HS-5 (cell line): ENCODE results near the gene ZNF275.
"Not testable (repeated sequence)": the region's sequence is repeated elsewhere in the genome, so short reads cannot be mapped to it uniquely, and the experiment has no call there.

Experiments used
- DNase-seq: peaks from one replicate; pipeline ENCODE4 v3.0.0-alpha.2; 2012; ENCODE audit warnings: low read depth

Gene ZNF275

DNA sequence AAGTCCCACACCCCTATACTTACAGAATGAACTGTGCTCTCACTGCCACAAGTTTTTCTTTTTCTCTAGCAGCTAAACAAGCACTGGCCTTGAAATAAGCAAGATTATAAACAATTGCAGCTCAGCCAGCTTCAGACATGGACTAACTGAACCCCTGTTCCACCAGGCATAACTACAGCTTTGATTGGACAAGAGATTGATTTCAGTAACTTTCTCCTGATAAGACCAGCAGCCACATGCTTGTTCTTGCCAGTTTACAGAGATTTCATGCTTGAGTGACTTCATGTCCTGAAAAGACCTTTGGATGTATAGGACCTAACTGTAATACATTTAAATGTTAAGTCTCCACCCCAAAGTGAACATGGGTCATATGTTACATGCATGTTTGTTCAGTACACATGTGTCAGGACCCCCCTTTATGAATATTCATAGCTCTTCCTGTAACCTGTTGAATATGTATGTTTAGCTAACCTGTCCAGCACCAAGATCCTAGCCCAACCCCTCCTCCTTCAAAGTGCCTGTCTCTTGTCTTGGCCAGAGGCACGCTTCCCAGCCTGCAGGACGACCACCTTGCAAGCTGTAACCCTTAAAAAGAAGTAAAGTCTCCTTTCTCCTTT is 27.9 kb downstream of the ZNF275 start:
- no peak for DNase-seq

DNA sequence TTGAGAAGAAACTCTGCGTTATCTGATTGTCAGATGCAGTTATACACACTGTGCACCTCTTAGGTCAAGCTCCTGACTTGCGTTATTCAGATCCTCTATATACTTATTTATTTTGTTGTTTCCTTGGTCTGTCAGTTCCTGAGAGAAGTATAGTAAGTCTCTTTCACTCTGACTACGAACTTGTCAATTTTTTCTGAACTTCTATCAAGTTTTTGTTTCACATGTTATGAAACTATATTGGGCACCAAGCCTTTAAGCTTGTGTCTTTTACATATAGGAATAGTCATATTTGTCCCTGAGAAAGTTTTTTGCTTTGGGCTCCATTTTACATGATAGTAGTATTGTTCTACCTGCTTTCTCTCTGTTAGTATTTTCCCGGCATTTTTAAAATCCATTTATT is 31.7 kb downstream of the ZNF275 start:
- no peak for DNase-seq

DNA sequence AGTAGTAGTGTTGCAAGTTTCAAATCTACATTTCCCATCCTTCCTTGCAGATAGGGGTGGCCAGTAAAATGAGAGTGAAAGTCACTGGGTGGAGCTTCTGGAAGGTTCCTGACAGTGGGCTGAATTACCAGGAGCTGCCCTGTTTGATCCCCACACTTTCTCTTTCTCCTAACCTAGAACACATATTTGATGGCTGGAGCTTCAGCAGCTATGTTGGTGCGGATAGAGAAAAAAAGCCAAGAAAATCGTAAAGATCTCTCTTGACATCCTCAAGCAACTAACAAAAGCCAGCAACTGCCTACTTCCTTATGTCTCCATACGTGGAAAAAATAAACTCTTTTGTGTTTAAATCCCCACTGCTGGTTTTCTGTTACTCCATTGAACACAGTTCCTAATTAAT is 32.2 kb downstream of the ZNF275 start:
- DNase-seq = no peak

DNA sequence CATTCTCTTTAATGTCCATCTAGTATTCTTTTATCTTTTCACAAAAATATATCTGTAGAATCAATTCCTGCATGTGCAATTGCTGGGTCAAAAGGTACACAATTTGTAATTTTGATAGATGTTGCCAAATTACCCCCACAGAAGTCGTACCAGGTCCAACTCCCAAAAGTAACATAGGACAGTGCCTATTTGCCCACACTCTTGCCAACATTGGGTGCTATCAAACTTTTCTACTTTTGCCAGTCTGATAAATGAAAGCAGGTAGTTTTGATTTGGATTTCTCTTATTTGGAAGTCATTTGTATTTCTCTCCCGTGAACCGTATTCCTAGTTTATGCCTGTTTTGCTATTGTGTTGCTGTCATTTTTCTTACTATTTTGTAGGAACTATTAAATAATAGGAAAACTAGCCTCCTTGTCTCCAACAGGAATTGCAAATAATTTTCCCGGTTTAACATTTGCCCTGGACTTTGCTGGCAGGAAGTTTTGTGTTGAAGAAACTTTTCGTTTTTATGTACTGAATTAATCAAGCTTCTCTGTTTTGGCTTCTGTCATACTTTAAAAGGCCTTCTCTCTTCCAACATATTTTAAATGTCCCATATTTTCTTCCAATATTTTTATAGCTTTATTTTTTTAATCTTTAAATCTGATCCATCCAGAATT is 33.1 kb downstream of the ZNF275 start:
- no peak for DNase-seq

DNA sequence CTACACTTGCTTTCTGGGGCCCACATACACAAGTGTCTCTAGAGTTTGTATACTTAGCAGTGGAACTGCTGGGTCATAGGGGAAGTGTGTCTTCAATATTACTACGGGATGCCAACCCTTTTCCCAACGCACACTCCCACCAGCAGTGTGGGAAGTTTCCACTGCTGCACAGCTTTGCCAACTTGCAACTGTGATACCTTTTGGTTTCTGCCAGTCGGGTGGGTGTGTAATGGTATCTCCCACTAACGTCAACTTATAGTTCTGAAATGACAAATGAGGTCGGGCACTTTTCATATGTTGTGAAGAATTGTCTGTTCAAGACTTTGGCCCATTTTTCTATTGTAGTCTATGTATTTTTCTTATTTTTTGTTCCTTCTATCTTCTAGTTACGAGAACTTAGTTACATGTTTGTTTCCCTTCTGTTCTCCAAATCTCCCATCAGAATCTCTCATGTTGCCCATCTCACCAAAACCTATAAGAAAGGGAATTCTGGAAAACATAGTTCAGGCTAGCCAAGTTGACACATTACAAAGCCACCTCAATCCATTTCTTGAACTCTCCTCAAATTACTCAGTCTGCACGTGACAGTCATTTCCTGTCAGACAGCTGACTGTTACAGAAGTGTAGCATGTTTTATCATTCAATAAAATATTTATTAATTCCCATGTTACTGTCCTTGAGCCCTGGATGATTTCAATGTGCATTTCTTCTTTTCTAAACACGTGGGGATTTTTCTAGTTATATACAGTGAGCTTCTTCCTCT is 36.5 kb downstream of the ZNF275 start:
- DNase-seq = no peak

DNA sequence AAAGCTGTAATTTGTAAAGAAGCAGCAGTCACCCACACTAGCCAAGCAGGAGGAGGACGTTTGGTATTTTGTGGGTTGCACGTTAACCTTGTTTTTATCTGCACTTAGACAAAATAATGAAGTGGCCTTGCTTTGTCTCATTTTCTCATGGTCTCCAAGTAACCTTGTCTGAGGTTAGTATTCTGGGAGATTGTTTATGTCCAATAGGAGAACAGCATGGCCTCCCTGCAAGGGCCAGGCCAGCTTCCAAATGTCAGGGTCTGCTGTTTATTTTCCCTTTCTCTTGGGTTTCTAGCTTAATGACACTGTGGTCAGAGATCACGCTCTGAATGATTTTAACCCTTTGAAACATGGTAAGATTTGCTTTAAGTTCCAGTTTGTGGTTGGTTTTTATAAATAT is 37.3 kb downstream of the ZNF275 start:
- no peak for DNase-seq

DNA sequence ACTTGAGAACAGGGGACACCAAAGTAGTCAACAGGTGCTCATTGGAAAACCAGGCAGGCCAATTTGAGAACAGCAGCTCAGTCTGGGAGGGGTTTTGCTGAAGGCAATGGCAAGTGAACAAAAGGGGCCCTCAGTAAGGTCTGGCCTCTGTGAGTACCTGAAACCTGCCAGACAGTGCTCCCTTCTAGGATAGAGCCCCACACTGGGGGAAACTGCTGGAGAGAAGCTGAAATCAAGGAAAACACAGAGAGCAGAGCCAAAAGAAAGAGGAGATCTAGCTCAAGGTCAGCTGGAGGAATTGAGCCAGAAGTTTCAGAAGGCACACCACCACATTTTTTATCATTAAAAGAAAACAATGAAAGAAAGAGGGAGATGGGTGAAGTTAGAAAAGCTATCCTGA is 39.0 kb downstream of the ZNF275 start:
- DNase-seq = no peak

DNA sequence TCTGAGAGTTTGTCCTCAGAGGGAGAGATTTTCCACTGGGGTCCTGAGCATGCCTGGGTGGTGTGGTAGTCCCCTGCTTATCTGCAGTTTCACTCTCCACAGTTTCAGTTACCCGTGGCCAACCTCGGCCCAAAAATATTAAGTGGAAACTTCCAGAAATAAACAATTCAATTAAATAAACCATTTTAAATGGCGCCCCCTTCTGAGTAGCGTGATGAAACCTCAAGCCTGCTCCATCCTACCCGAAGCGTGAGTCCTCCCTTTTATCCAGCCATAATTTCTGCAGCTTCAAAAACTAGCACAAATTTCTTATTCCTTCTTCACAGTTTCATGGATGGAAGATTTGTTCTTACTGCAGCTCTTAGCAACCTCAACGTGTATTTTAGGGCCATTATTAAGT is 40.5 kb downstream of the ZNF275 start:
- DNase-seq = no peak

DNA sequence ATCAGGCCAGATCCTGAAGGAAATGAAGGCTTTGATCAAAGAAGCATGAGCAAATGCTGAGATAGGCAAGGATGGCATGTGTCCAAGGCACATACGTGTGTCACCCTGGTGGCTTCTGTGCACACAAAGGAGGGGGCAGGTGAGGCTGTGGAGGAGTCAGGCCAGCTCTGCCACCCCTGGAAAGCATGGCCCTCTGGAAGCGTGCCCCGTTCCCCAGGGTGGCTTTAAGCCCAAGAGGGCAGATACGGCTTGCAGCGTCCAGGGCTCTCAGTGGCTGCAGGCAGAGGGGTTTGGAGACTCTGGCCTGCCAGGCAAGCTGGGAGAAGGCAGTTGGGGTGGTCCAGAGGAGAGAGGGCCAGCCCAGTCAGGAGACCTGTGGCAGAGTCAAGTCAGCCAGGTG is 41.6 kb downstream of the ZNF275 start:
- no peak for DNase-seq

DNA sequence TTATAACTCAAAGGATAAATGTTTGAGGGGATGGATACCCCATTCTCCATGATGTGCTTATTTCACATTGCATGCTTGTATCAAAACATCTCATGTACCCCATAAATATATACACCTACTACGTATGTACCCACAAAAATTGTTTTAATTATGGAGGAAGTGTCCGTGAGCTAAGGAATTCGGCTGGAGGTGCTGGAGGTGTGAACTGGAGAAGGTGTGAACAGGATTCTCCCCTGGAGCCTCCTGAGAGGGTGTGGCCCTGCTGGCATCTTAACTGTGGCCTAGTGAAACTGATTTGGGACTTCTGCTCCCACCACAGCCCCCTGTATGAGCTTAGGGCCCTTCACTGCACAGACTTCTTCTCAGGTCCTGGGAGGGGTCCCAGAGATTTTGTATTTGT is 43.8 kb downstream of the ZNF275 start:
- no peak for DNase-seq

DNA sequence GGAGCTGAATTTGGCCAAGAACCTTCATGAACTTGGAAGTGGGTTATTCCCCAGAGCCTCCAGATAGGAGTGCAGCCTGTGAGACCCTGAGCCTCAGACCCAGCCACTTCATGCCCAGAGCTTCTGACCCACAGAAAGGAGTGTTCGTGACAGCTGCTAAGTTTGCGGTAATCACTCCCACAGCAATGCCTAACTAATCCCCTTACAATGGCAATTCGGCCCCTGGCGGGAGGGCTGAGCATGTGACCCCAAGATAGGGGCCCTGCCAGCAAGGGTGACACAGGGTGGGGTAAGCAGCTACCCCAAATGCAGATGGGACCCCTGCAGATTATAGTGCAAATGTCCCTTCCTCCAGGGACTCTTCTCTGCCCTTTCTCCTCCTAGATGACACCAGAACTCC is 44.7 kb downstream of the ZNF275 start:
- no peak for DNase-seq

DNA sequence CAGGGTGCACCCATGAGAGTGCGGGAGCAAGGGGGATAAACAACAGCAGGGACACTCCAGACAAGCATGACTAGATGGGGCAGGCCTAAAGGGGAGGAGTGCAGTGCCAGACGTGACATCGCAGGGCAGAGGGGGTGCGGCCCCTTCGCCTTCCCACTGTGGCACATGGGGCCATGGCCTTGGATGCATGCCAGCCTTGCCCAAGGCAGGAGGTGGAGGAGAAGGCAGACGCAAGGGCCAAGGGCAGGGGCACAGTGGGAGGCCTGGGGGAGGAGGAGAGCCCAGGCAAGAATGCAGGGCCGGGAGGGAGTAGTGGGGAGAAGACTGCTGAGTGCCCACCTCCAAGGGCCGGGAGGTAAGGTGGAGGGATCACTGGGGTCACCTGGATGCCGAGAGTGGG is 45.6 kb downstream of the ZNF275 start:
- DNase-seq = no peak

DNA sequence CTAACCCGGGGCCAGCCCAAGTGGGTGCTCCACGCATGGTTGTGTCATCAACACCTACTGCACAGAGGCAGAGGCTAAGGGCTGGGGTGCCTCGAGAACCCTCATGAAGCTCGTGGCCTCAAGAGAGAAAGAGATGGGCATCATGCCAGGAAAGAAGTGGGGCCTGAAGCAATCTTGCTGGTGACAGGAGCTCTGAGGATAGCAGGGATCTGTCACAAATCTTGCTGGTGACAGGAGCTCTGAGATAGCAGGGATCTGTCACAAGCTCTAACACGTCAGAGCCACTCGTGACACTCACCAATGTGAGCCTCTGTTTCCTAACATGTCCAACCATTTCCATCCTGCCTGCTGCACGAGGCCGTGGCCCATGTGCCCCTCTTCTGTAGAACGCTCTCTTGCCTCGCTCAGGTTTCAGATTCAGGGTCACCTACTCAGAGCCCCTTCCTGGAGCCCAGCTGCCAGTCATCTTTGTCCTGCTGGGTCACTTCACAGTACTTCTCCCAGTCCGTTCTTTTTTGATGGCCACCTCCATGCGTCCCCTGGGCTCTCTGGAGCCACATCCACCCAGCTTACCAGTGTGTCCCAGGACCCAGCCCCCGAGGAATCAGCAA is 46.1 kb downstream of the ZNF275 start:
- DNase-seq = no peak

DNA sequence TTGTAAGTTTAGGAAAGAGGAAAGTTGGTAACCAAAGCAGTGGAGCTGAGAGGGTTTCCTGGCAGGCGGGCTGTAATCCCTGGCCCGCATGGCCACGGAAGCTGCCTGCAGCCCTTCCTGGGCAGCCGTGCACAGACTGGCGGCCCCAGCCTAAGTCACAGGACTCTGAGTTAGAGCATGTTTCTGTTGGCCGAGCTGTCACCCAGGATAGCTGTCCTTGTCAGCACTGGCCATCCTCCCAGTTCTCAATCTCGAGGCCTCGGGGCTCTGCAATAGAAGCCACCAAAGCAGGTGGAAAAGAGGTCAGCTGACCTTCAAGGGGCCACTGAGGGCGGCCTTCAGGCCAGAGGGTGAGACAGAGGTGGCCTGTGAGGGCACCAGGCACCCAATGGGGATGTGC is 46.7 kb downstream of the ZNF275 start:
- DNase-seq = no peak

DNA sequence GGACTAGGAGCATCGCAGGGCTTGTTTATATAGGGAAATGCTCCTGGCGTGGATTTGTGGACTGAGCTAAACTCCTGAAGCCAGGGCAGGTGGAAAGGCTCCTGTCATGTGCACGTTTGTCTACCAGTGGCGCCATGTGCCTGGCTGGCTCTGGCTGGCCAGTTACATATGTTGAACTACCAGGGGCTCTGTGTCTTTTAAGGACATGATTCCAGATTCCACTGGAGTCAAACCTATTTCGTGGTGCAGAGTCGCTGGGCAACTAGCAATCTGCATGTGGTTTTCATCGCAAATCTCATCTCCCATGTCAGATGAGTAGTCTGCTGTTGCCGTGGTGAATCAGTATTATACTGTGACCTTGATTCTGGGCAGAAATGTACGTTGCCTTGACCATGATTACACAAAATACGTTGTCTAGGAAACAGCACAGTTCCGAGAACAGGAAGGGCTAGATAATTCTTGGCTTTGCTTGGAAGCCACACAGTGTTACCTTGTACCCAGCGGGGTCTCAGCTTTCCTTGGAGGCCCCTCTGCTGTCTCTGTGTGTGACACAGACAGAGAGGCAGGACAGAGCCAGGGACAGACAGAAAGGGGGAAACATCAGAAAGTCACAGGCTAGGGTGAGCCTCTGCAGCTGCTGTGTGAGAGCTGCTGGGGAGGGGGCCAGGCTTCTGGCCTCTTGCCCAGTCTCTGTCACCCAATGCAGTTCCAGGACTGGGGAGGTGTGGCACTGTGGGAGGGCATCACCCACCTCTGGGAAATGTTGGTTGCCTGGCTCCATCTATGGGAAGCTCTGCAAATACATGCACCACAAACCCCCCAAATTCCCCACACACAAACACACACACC is 48.0 kb downstream of the ZNF275 start:
- peak; percentile 60 for DNase-seq

DNA sequence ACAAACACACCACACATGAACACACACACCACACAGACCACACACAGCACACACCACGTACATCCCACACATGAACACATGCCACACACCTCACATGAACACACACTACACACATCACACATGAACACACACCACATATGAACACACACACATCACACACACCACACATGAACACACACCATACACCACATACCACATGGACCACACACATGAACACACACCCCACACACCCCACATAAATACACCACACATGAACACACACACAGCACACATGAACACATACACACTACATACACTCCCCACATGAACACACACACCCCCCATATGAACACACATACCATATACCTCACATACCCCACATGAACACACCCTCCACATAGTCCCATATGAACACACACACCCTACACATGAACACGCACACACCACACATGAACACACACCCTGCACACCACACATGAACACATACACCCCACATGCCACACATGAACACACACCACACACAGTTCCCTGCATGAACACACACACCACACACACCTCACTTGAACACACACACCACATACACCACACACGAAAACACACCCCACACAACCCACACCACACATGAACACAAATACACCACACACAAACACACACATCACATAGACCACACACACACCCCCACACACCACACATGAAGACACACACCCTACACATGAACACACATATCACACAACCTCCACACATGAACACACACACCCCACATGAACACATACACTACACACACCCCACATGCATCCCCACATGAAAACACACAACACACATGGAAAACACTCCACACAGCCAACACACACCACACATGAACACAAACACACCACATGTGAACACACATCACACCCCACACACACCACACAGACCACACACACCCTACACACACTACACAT is 48.9 kb downstream of the ZNF275 start:
- no peak for DNase-seq

DNA sequence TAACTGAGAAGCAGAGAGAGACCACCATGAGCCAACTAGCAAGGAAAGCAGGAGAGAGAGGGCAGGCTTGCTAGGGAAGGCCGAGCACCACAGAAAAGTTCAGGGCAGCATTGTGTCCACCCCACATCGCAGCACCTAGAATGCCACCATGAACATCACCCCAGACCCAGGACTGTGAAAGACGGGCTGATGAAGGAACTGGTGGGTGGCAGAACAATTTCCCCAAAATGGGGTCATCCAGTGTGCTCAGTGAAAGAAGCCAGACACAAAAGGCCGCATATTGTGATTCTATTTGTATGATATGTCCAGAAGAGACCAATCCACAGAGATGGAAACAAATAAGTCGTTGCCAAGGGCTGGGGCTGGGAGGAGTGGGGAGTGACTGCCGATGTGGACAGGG is 50.4 kb downstream of the ZNF275 start:
- DNase-seq = no peak

DNA sequence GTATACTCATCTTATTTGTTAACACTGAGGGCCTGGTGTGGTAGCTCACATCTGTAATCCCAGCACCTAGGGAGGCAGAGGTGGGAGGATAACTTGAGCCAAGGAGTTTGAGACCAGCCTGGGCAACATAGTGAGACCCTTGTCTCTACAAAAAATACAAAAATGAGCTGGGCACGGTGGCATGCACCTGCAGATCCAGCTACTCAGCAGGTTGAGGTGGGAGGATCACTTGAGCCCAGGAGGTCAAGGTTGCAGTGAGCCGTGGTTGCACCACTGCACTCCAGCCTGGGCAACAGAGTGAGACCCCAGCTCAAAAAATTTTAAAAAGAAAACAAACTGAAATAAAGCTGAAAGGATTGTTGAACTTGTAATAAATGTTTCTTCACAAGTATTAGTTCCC is 51.0 kb downstream of the ZNF275 start:
- DNase-seq = not testable (repeated sequence)

DNA sequence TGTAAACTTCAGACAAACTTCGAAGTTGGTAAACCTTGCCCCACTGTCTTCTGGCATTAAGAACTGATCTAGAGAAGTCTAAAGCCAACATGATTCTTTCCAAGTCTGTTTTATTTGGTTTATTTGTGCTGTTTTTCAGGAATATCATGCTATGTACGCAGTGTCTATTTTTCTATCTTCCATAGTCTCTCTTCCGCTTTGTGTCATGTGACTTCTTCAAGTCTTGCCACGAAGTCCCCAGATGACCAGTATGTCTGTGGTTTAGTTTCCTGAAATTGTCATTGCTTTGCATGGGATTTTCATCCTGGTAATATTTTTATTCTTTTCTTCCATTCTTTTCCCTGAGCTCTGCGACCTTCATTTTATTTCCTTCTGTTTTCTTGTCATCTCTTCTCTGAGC is 52.1 kb downstream of the ZNF275 start:
- DNase-seq = no peak

DNA sequence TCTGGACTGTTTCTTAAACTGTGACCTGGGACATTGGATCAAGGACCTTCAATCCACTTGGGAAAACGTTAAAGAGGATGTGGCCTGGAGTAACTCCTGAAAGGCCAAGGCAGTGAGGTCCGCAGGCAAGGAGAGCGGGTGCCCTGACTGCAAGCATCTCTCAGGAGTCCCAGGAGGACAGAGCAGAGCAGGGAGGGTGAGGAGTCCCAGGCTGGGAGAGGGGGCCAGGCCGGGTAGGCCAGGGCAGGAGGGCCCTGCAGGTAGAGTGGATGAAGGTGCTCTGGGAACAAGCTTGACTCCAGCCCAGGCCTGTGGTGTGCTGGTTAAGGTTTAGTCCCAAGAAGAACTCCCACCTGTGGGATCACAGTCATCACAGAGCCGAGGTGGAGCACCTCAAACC is 53.4 kb downstream of the ZNF275 start:
- no peak for DNase-seq
